Measurements from ENCODE around the gene KRTAP10-9.
"Not testable (repeated sequence)": the region's sequence is repeated elsewhere in the genome, so short reads cannot be mapped to it uniquely, and the experiment has no call there.

The KRTAP10-9 gene

GRCh38 chr21:44589094-44589493 lies 37.8 kb upstream of the KRTAP10-9 start:
- Histone ChIP-seq H3K27ac (ENCODE audit: low read depth, low read length) (no peak overlapping the region), H3K9me3 (ENCODE audit: insufficient read depth, low read length) (no peaks in the 10 kb centered on the region), H3K27me3 (ENCODE audit: low read length) (no peaks in the 10 kb centered on the region), H3K4me3 (ENCODE audit: insufficient read depth, low read length, poor library complexity, severe bottlenecking) (no peak overlapping the region), H3K9me2 (replicated peaks; ENCODE audit: insufficient read depth, low read length) (no peaks in the 10 kb centered on the region), H3K9ac (ENCODE audit: low read length) (no peak overlapping the region), H3K36me3 (ENCODE audit: low read length) (no peaks in the 10 kb centered on the region), H3K79me2 (ENCODE audit: insufficient read depth, low read length) (no peaks in the 10 kb centered on the region), H3K4me2 (ENCODE audit: low read depth, low read length, poor library complexity, severe bottlenecking) (no peak overlapping the region), H3F3A (ENCODE audit: insufficient read depth) (no peaks in the 10 kb centered on the region), H4K20me1 (ENCODE audit: low read depth, low read length) (no peaks in the 10 kb centered on the region), H2AFZ (ENCODE audit: low read depth, low read length, severe bottlenecking) (no peak overlapping the region)
- TF ChIP-seq CTCF (IDR thresholded peaks at IDR 0.05; ENCODE audit: insufficient read depth, low read length, poor library complexity, severe bottlenecking) (no peak), EZH2phosphoT487 (conservative IDR thresholded peaks at IDR 0.05; ENCODE audit: low read length) (no peak)

GRCh38 chr21:44589586-44590305 lies 37.1 kb upstream of the KRTAP10-9 start:
- no peaks in the 10 kb centered on the region for H4K20me1 ChIP-seq (ENCODE audit: low read depth, low read length)
- H3K27ac ChIP-seq (ENCODE audit: low read depth, low read length) = no peak overlapping the region
- no peak for TF ChIP-seq EZH2phosphoT487 (conservative IDR thresholded peaks at IDR 0.05; ENCODE audit: low read length)
- no peak for TF ChIP-seq CTCF (IDR thresholded peaks at IDR 0.05; ENCODE audit: insufficient read depth, low read length, poor library complexity, severe bottlenecking)
- H3K9ac ChIP-seq (ENCODE audit: low read length) = no peak overlapping the region
- no peaks in the 10 kb centered on the region for H3K9me2 ChIP-seq (replicated peaks; ENCODE audit: insufficient read depth, low read length)
- no peaks in the 10 kb centered on the region for H3K27me3 ChIP-seq (ENCODE audit: low read length)
- no peaks in the 10 kb centered on the region for H3K9me3 ChIP-seq (ENCODE audit: insufficient read depth, low read length)
- no peaks in the 10 kb centered on the region for H3F3A ChIP-seq (ENCODE audit: insufficient read depth)
- no peak overlapping the region for H3K4me2 ChIP-seq (ENCODE audit: low read depth, low read length, poor library complexity, severe bottlenecking)
- no peaks in the 10 kb centered on the region for H3K79me2 ChIP-seq (ENCODE audit: insufficient read depth, low read length)
- H3K4me3 ChIP-seq (ENCODE audit: insufficient read depth, low read length, poor library complexity, severe bottlenecking) = no peak overlapping the region
- no peak overlapping the region for H2AFZ ChIP-seq (ENCODE audit: low read depth, low read length, severe bottlenecking)
- no peaks in the 10 kb centered on the region for H3K36me3 ChIP-seq (ENCODE audit: low read length)

GRCh38 chr21:44590311-44590721 lies 36.6 kb upstream of the KRTAP10-9 start:
- Histone ChIP-seq H2AFZ (ENCODE audit: low read depth, low read length, severe bottlenecking) (no peak overlapping the region), H3K27ac (ENCODE audit: low read depth, low read length) (no peak overlapping the region), H3K36me3 (ENCODE audit: low read length) (no peaks in the 10 kb centered on the region), H3K9ac (ENCODE audit: low read length) (no peak overlapping the region), H3F3A (ENCODE audit: insufficient read depth) (no peaks in the 10 kb centered on the region), H3K9me3 (ENCODE audit: insufficient read depth, low read length) (no peaks in the 10 kb centered on the region), H3K9me2 (replicated peaks; ENCODE audit: insufficient read depth, low read length) (no peaks in the 10 kb centered on the region), H3K4me3 (ENCODE audit: insufficient read depth, low read length, poor library complexity, severe bottlenecking) (no peak overlapping the region), H3K4me2 (ENCODE audit: low read depth, low read length, poor library complexity, severe bottlenecking) (no peak overlapping the region), H3K27me3 (ENCODE audit: low read length) (no peaks in the 10 kb centered on the region), H4K20me1 (ENCODE audit: low read depth, low read length) (no peaks in the 10 kb centered on the region), H3K79me2 (ENCODE audit: insufficient read depth, low read length) (no peaks in the 10 kb centered on the region)
- TF ChIP-seq EZH2phosphoT487 (conservative IDR thresholded peaks at IDR 0.05; ENCODE audit: low read length) (no peak), CTCF (IDR thresholded peaks at IDR 0.05; ENCODE audit: insufficient read depth, low read length, poor library complexity, severe bottlenecking) (no peak)

GRCh38 chr21:44590897-44591800 lies 35.7 kb upstream of the KRTAP10-9 start:
- not testable (repeated sequence) for H3F3A ChIP-seq (ENCODE audit: insufficient read depth); H3K9ac ChIP-seq (ENCODE audit: low read length); H3K36me3 ChIP-seq (ENCODE audit: low read length); H3K27me3 ChIP-seq (ENCODE audit: low read length); H3K9me2 ChIP-seq (replicated peaks; ENCODE audit: insufficient read depth, low read length); H3K9me3 ChIP-seq (ENCODE audit: insufficient read depth, low read length); H3K27ac ChIP-seq (ENCODE audit: low read depth, low read length); H3K79me2 ChIP-seq (ENCODE audit: insufficient read depth, low read length); H2AFZ ChIP-seq (ENCODE audit: low read depth, low read length, severe bottlenecking); H3K4me2 ChIP-seq (ENCODE audit: low read depth, low read length, poor library complexity, severe bottlenecking); H3K4me3 ChIP-seq (ENCODE audit: insufficient read depth, low read length, poor library complexity, severe bottlenecking); H4K20me1 ChIP-seq (ENCODE audit: low read depth, low read length)

GRCh38 chr21:44591801-44592130 lies 35.1 kb upstream of the KRTAP10-9 start:
- not testable (repeated sequence) for H2AFZ ChIP-seq (ENCODE audit: low read depth, low read length, severe bottlenecking); H3K9me3 ChIP-seq (ENCODE audit: insufficient read depth, low read length); H3K4me2 ChIP-seq (ENCODE audit: low read depth, low read length, poor library complexity, severe bottlenecking); H3K9ac ChIP-seq (ENCODE audit: low read length); H4K20me1 ChIP-seq (ENCODE audit: low read depth, low read length); H3K27ac ChIP-seq (ENCODE audit: low read depth, low read length); H3K4me3 ChIP-seq (ENCODE audit: insufficient read depth, low read length, poor library complexity, severe bottlenecking); H3K36me3 ChIP-seq (ENCODE audit: low read length); H3K27me3 ChIP-seq (ENCODE audit: low read length); H3K79me2 ChIP-seq (ENCODE audit: insufficient read depth, low read length); H3K9me2 ChIP-seq (replicated peaks; ENCODE audit: insufficient read depth, low read length); H3F3A ChIP-seq (ENCODE audit: insufficient read depth)
